Measurements from ENCODE around the gene RAP1A.
"Not testable (repeated sequence)": the region's sequence is repeated elsewhere in the genome, so short reads cannot be mapped to it uniquely, and the experiment has no call there.

RAP1A gene

DNA sequence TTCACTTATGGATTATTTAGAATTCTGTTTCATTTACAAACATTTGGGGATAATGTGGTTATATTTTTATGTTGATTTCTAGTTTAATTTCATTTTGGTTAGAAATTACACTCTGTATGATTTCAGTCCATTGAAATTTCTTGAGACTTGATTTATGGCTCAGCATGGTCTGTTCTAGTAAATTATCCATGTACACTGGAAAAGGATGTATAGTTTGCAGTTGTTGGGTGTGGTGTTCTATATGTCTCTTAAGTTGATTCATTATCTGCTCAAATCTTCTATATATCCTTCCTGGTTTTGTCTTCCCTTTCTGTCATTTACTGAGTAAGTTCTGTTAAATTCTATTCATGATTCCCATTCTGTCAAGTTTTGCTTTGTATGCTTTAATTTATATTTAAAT is 52.3 kb downstream of the RAP1A start:
- Histone ChIP-seq H3K4me3 (ENCODE audit: low read depth, low read length) (no peak overlapping the region), H3K27me3 (ENCODE audit: control insufficient read depth, insufficient read depth, low read length) (no peaks in the 10 kb centered on the region), H3K4me1 (ENCODE audit: control insufficient read depth, insufficient read depth, low read length) (no peaks in the 10 kb centered on the region), H3K9me3 (ENCODE audit: control insufficient read depth, insufficient read depth, low read depth, low read length) (peaks cover 2% of the 10 kb centered on the region; the same call in 1 of the 2 replicates), H3K36me3 (ENCODE audit: control insufficient read depth, insufficient read depth, low read length) (no peaks in the 10 kb centered on the region), H3K9ac (ENCODE audit: low read length) (no peak overlapping the region), H3K27ac (ENCODE audit: low read depth, low read length) (no peak overlapping the region)

DNA sequence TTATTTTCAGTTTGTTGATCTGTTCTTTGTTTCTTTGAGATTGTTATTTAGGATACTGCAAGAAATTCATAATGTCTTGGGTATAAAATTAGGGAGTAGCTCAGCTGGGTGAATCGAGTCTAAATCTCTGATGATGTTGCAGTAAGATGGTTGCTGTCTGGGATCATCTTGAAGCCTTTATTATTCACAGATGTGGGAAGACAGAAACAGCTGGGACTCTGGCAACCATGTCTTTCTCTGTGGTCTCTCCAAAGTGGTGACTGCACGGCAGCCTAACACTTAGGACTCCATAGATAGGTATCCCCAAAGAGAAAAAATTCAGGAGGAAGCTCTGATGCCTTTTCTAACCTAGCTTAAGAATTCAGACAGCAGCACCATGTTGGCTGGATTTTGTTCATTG is 52.7 kb downstream of the RAP1A start:
- Histone ChIP-seq H3K4me3 (ENCODE audit: low read depth, low read length) (no peak overlapping the region), H3K27ac (ENCODE audit: low read depth, low read length) (no peak overlapping the region), H3K9ac (ENCODE audit: low read length) (no peak overlapping the region), H3K4me1 (ENCODE audit: control insufficient read depth, insufficient read depth, low read length) (no peaks in the 10 kb centered on the region), H3K9me3 (ENCODE audit: control insufficient read depth, insufficient read depth, low read depth, low read length) (peaks cover 3% of the 10 kb centered on the region; the same call in 1 of the 2 replicates), H3K36me3 (ENCODE audit: control insufficient read depth, insufficient read depth, low read length) (0 out of 2 replicates have a peak, but pooled peaks cover 3% of the 10 kb centered on the region), H3K27me3 (ENCODE audit: control insufficient read depth, insufficient read depth, low read length) (no peaks in the 10 kb centered on the region)

DNA sequence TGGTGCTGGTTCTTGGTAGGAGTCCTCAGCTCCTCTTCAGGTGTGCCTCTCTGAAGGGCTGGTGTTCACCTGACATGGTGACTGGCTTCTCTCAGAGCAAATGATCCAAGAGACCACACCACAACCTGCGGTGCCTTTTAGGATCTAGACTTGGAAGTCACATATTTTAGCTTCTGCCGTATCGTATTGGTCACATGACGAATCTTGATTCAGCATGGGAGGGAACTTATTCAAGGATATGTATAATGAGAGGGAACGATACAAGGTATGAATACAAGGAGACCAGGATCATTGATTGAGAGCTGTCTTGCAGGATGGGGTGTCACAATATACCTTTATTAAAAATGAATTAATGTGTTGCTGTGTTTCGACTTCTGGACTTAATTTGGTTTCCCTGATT is 58.0 kb downstream of the RAP1A start:
- Histone ChIP-seq H3K9me3 (ENCODE audit: control insufficient read depth, insufficient read depth, low read depth, low read length) (peaks cover 32% of the 10 kb centered on the region), H3K4me3 (ENCODE audit: low read depth, low read length) (no peak overlapping the region), H3K27ac (ENCODE audit: low read depth, low read length) (no peak overlapping the region), H3K9ac (ENCODE audit: low read length) (no peak overlapping the region), H3K4me1 (ENCODE audit: control insufficient read depth, insufficient read depth, low read length) (no peaks in the 10 kb centered on the region), H3K27me3 (ENCODE audit: control insufficient read depth, insufficient read depth, low read length) (no peaks in the 10 kb centered on the region), H3K36me3 (ENCODE audit: control insufficient read depth, insufficient read depth, low read length) (peaks cover 18% of the 10 kb centered on the region)

DNA sequence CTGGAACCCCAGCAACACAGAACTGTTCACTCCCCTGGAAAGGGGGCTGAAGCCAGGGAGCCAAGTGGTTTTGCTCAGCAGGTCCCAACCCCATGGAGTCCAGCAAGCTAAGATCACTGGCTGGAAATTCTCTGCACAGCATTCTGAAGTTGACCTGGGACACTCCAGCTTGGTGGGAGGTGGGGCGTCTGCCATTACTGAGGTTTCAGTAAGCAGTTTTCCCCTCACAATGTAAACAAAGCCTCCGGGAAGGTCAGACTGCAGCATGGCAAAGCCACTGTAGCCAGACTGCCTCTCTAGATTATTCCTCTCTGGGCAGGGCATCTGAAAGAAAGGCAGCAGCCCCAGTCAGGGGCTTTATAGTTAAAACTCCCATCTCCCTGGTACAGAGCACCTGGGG is 60.0 kb downstream of the RAP1A start:
- Histone ChIP-seq H3K9me3 (ENCODE audit: control insufficient read depth, insufficient read depth, low read depth, low read length) (peaks cover 32% of the 10 kb centered on the region), H3K36me3 (ENCODE audit: control insufficient read depth, insufficient read depth, low read length) (peaks cover 18% of the 10 kb centered on the region), H3K4me3 (ENCODE audit: low read depth, low read length) (no peak overlapping the region), H3K4me1 (ENCODE audit: control insufficient read depth, insufficient read depth, low read length) (no peaks in the 10 kb centered on the region), H3K9ac (ENCODE audit: low read length) (no peak overlapping the region), H3K27ac (ENCODE audit: low read depth, low read length) (no peak overlapping the region), H3K27me3 (ENCODE audit: control insufficient read depth, insufficient read depth, low read length) (no peaks in the 10 kb centered on the region)

DNA sequence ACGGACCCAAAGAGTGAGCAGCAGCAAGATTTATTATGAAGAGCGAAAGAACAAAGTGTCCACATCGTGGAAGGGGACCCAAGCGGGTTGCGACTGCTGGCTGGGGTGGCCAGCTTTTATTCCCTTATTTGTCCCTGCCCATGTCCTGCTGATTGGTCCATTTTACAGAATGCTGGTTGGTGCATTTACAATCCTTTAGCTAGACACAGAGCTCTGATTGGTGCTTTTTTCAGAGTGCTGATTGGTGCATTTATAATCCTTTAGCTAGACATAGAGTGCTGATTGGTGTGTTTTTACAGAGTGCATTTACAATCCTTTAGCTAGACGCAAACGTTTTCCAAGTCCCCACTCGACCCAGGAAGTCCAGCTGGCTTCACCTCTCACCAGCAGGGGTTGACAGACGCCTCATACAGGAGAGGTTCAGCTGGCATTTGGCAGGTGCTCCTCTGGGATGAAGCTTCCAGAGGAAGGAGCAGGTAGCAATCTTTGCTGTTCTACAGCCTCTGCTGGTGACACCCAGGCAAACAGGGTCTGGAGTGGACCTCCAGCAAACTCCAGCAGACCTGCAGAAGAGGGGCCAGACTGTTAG is 60.7 kb downstream of the RAP1A start:
- not testable (repeated sequence) for H3K4me3 ChIP-seq (ENCODE audit: low read depth, low read length); H3K9ac ChIP-seq (ENCODE audit: low read length); H3K4me1 ChIP-seq (ENCODE audit: control insufficient read depth, insufficient read depth, low read length); H3K27ac ChIP-seq (ENCODE audit: low read depth, low read length); H3K27me3 ChIP-seq (ENCODE audit: control insufficient read depth, insufficient read depth, low read length)
- H3K9me3 ChIP-seq (ENCODE audit: control insufficient read depth, insufficient read depth, low read depth, low read length), result peaks cover 35% of the 10 kb centered on the region
- H3K36me3 ChIP-seq (ENCODE audit: control insufficient read depth, insufficient read depth, low read length), result peaks cover 18% of the 10 kb centered on the region

DNA sequence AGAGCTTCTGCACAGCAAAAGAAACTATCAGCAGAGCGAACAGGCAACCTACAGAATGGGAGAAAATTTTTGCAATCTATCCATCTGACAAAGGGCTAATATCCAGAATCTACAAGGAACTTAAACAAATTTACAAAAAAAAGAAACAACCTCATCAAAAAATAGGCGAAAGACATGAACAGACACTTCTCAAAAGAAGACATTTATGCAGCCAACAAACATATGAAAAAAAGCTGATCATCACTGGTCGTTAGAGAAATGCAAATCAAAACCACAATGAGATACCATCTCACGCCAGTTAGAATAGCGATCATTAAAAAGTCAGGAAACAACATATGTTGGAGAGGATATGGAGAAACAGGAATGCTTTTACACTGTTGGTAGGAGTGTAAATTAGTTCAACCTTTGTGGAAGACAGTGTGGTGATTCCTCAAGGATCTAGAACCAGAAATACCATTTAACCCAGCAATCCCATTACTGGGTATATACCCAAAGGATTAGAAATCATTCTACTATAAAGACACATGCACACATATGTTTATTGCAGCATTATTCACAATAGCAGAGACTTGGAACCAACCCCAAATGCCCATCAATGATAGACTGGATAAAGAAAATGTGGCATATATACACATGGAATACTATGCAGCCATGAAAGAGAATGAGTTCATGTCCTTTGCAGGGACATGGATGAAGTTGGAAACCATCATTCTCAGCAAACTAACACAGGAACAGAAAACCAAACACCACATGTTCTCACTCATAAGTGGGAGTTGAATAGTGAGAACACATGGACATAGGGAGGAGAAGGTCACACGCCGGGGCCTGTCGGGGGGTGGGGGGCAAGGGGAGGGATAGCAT is 65.9 kb downstream of the RAP1A start:
- not testable (repeated sequence) for H3K27ac ChIP-seq (ENCODE audit: low read depth, low read length); H3K9ac ChIP-seq (ENCODE audit: low read length); H3K27me3 ChIP-seq (ENCODE audit: control insufficient read depth, insufficient read depth, low read length); H3K4me3 ChIP-seq (ENCODE audit: low read depth, low read length); H3K36me3 ChIP-seq (ENCODE audit: control insufficient read depth, insufficient read depth, low read length); H3K4me1 ChIP-seq (ENCODE audit: control insufficient read depth, insufficient read depth, low read length)
- peaks cover 12% of the 10 kb centered on the region for H3K9me3 ChIP-seq (ENCODE audit: control insufficient read depth, insufficient read depth, low read depth, low read length)

DNA sequence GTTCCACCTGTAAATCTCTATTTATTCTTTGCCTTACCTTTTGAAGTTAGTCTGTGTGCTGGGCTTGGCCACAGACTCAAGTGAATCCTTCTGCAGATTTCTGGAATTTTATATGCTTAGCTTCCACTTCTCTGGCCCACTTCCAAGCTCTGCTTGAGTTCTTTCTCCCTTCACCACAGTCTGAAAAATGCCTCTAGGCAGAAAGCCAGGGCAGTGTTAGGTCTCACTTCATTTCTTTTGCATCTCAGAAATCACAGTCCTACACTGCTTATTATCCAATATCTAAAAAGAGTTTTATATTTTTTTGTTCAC is 70.7 kb downstream of the RAP1A start:
- Histone ChIP-seq H3K27me3 (ENCODE audit: control insufficient read depth, insufficient read depth, low read length) (no peaks in the 10 kb centered on the region), H3K4me1 (ENCODE audit: control insufficient read depth, insufficient read depth, low read length) (no peaks in the 10 kb centered on the region), H3K36me3 (ENCODE audit: control insufficient read depth, insufficient read depth, low read length) (peaks cover 14% of the 10 kb centered on the region)

DNA sequence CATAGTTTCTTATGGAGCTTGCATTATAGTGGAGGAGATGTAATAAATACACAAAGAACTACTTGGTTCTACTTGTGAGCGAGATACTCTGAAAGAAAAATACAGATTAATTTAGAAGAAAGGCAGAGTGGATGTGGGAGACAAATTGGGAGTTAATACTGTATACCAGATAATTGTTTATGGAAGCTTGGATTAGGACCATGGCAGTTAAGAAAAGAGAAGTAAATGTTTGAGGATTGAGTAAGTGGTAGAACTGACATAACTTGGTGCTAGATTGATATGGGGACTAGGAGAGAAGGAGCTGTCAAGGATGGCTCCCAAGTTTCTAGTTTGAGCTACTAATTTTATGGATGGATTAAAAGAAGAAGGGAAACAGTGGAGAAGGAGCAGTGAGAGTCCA is 72.3 kb downstream of the RAP1A start:
- Histone ChIP-seq H3K4me1 (ENCODE audit: control insufficient read depth, insufficient read depth, low read length) (no peaks in the 10 kb centered on the region), H3K9ac (ENCODE audit: low read length) (no peak overlapping the region), H3K36me3 (ENCODE audit: control insufficient read depth, insufficient read depth, low read length) (peaks cover 18% of the 10 kb centered on the region), H3K27ac (ENCODE audit: low read depth, low read length) (no peak overlapping the region), H3K4me3 (ENCODE audit: low read depth, low read length) (no peak overlapping the region), H3K27me3 (ENCODE audit: control insufficient read depth, insufficient read depth, low read length) (no peaks in the 10 kb centered on the region), H3K9me3 (ENCODE audit: control insufficient read depth, insufficient read depth, low read depth, low read length) (no peaks in the 10 kb centered on the region)

More for the DNA sequence above, 70.7 kb downstream of the RAP1A start:
- no peak overlapping the region for H3K4me3 ChIP-seq (ENCODE audit: low read depth, low read length)
- H3K9me3 ChIP-seq (ENCODE audit: control insufficient read depth, insufficient read depth, low read depth, low read length), result no peaks in the 10 kb centered on the region
- H3K9ac ChIP-seq (ENCODE audit: low read length), result no peak overlapping the region
- no peak overlapping the region for H3K27ac ChIP-seq (ENCODE audit: low read depth, low read length)

DNA sequence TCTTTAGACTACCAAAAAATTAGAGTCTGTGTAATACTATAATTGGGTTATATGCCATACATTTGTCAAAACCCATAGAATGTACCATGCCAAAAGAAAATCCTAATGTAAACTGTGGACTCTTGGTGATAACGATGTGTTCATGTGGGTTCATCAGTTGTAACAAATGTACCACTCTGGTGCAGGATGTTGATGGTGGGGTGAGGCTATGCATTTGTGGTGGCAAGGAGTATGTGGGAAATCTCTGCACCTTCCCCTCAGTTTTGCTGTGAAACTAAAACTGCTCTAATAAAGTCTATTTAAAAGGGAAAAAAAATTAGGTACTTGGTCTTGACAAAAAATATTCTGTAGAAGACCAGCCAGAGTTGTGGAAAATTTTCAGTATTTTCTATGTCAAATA is 76.2 kb downstream of the RAP1A start:
- H3K4me1 ChIP-seq (ENCODE audit: control insufficient read depth, insufficient read depth, low read length), result no peaks in the 10 kb centered on the region
- no peaks in the 10 kb centered on the region for H3K27me3 ChIP-seq (ENCODE audit: control insufficient read depth, insufficient read depth, low read length)
- peaks cover 48% of the 10 kb centered on the region for H3K36me3 ChIP-seq (ENCODE audit: control insufficient read depth, insufficient read depth, low read length)
- no peak overlapping the region for H3K9ac ChIP-seq (ENCODE audit: low read length)
- H3K27ac ChIP-seq (ENCODE audit: low read depth, low read length), result no peak overlapping the region
- no peaks in the 10 kb centered on the region for H3K9me3 ChIP-seq (ENCODE audit: control insufficient read depth, insufficient read depth, low read depth, low read length)
- H3K4me3 ChIP-seq (ENCODE audit: low read depth, low read length), result no peak overlapping the region

DNA sequence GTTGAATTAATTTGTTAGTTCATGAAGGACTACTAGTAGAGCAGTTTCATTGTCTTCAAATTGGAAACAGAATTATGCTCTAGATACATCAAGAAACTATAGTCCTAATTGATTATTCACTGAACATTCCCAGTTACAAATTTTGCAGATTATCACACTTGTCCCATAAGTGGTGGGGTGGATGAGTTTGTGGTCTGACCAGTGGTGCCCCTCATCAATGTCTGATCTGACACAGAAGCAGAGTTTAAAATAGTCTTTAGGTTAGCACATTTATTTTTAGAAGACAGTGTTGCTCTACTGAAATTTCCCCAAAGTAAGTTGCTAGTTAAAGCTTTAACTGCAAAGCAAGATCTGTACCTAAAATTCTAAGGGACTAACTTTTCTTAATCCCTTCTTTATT is 76.7 kb downstream of the RAP1A start:
- Histone ChIP-seq H3K4me1 (ENCODE audit: control insufficient read depth, insufficient read depth, low read length) (no peaks in the 10 kb centered on the region), H3K27me3 (ENCODE audit: control insufficient read depth, insufficient read depth, low read length) (no peaks in the 10 kb centered on the region), H3K4me3 (ENCODE audit: low read depth, low read length) (no peak overlapping the region), H3K36me3 (ENCODE audit: control insufficient read depth, insufficient read depth, low read length) (peaks cover 49% of the 10 kb centered on the region), H3K9me3 (ENCODE audit: control insufficient read depth, insufficient read depth, low read depth, low read length) (no peaks in the 10 kb centered on the region), H3K9ac (ENCODE audit: low read length) (no peak overlapping the region), H3K27ac (ENCODE audit: low read depth, low read length) (no peak overlapping the region)

DNA sequence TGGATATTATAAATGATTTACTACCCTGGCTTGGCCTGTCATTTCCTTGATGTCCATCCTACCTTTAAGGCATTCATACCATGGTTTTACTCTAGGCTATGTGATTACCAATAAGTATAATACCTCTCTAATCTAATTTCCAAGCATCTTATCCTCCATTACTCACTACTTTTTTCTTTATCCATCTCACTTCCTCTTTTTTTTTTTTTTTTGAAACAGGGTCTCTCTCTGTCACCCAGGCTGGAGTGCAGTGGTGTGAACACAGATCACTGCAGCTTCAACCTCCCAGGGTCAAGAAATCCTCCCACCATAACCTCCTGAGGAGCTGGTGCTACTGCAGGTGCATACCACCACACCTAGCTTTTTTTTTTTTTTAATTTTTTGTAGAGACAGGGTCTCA is 79.7 kb downstream of the RAP1A start:
- Histone ChIP-seq H3K9ac (ENCODE audit: low read length) (no peak overlapping the region), H3K27me3 (ENCODE audit: control insufficient read depth, insufficient read depth, low read length) (no peaks in the 10 kb centered on the region), H3K4me3 (ENCODE audit: low read depth, low read length) (no peak overlapping the region), H3K27ac (ENCODE audit: low read depth, low read length) (no peak overlapping the region), H3K9me3 (ENCODE audit: control insufficient read depth, insufficient read depth, low read depth, low read length) (no peaks in the 10 kb centered on the region), H3K36me3 (ENCODE audit: control insufficient read depth, insufficient read depth, low read length) (peaks cover 57% of the 10 kb centered on the region), H3K4me1 (ENCODE audit: control insufficient read depth, insufficient read depth, low read length) (no peaks in the 10 kb centered on the region)
